ENCODE results near the gene RAB11FIP2.

Gene RAB11FIP2

GRCh38 chr10:118052816-118053215 lies 6.1 kb upstream of the RAB11FIP2 start:
- no peak overlapping the region for H3K9ac ChIP-seq (ENCODE audit: low read depth, low read length)
- ATAC-seq (ENCODE audit: insufficient read depth, low read depth) (no peak), DNase-seq (no peak)
- no peak overlapping the region for H3K4me3 ChIP-seq (ENCODE audit: low read depth in 1 of 2, low read length in 2 of 2)
- no peaks in the 10 kb centered on the region for H3K27me3 ChIP-seq (ENCODE audit: insufficient read depth, low read length, poor library complexity)
- no peaks in the 10 kb centered on the region for H3K36me3 ChIP-seq (ENCODE audit: insufficient read depth, low read length)
- H3K27ac ChIP-seq (ENCODE audit: low read length) = no peak overlapping the region
- H3K79me2 ChIP-seq (ENCODE audit: insufficient read depth, low read length) = no peaks in the 10 kb centered on the region
- no peak overlapping the region for H2AFZ ChIP-seq (ENCODE audit: low read depth, low read length)
- H3K9me3 ChIP-seq (ENCODE audit: insufficient read depth, low read length, severe bottlenecking) = no peaks in the 10 kb centered on the region
- TF ChIP-seq CTCF (IDR thresholded peaks at IDR 0.05; ENCODE audit: borderline replicate concordance, extremely low read depth, low read length, poor library complexity, severe bottlenecking) (no peak), EZH2 (IDR thresholded peaks at IDR 0.05; ENCODE audit: borderline replicate concordance, low read depth, low read length, severe bottlenecking) (no peak)
- peaks cover under 1% of the 10 kb centered on the region; the same call in 1 of the 2 replicates for H3K4me1 ChIP-seq (ENCODE audit: insufficient read depth, low read length)
- no peaks in the 10 kb centered on the region for H4K20me1 ChIP-seq (ENCODE audit: insufficient read depth, low read length)
- no peak overlapping the region for H3K4me2 ChIP-seq (ENCODE audit: insufficient read depth, low read length)

- Histone ChIP-seq H3K36me3 (ENCODE audit: insufficient read depth, low read length) (no peaks in the 10 kb centered on the region; the same call in 1 of the 2 replicates), H3K9me3 (ENCODE audit: insufficient read depth, low read length, severe bottlenecking) (no peaks in the 10 kb centered on the region), H4K20me1 (ENCODE audit: insufficient read depth, low read length) (no peaks in the 10 kb centered on the region), H3K4me3 (ENCODE audit: low read depth in 1 of 2, low read length in 2 of 2) (no peak overlapping the region), H3K9ac (ENCODE audit: low read depth, low read length) (no peak overlapping the region), H2AFZ (ENCODE audit: low read depth, low read length) (peak overlapping the region; percentile 95; the same call in 1 of the 2 replicates), H3K4me1 (ENCODE audit: insufficient read depth, low read length) (peaks cover 40% of the 10 kb centered on the region), H3K27ac (ENCODE audit: low read length) (no peak overlapping the region), H3K27me3 (ENCODE audit: insufficient read depth, low read length, poor library complexity) (no peaks in the 10 kb centered on the region), H3K79me2 (ENCODE audit: insufficient read depth, low read length) (peaks cover 36% of the 10 kb centered on the region), H3K4me2 (ENCODE audit: insufficient read depth, low read length) (peak overlapping the region; percentile 98; the same call in 1 of the 2 replicates)
- no peak for ATAC-seq (ENCODE audit: insufficient read depth, low read depth)
- no peak for DNase-seq
- TF ChIP-seq CTCF (IDR thresholded peaks at IDR 0.05; ENCODE audit: borderline replicate concordance, extremely low read depth, low read length, poor library complexity, severe bottlenecking) = no peak
- no peak for TF ChIP-seq EZH2 (IDR thresholded peaks at IDR 0.05; ENCODE audit: borderline replicate concordance, low read depth, low read length, severe bottlenecking)
These were observed 1.1 kb upstream of the RAB11FIP2 start for GRCh38 chr10:118047880-118048279.

- no peak for TF ChIP-seq CTCF (IDR thresholded peaks at IDR 0.05; ENCODE audit: borderline replicate concordance, extremely low read depth, low read length, poor library complexity, severe bottlenecking)
- no peak for TF ChIP-seq EZH2 (IDR thresholded peaks at IDR 0.05; ENCODE audit: borderline replicate concordance, low read depth, low read length, severe bottlenecking)
- ATAC-seq (ENCODE audit: insufficient read depth, low read depth) (no peak), DNase-seq (no peak)
- H3K27ac ChIP-seq (ENCODE audit: low read length) = peak overlapping the region; percentile 75
- H3K27me3 ChIP-seq (ENCODE audit: insufficient read depth, low read length, poor library complexity) = no peaks in the 10 kb centered on the region
- H3K9ac ChIP-seq (ENCODE audit: low read depth, low read length) = peak overlapping the region; percentile 85
- peaks cover 42% of the 10 kb centered on the region for H3K79me2 ChIP-seq (ENCODE audit: insufficient read depth, low read length)
- H3K4me1 ChIP-seq (ENCODE audit: insufficient read depth, low read length) = peaks cover 44% of the 10 kb centered on the region
- H3K36me3 ChIP-seq (ENCODE audit: insufficient read depth, low read length) = no peaks in the 10 kb centered on the region; the same call in 1 of the 2 replicates
- H3K4me3 ChIP-seq (ENCODE audit: low read depth in 1 of 2, low read length in 2 of 2) = peak overlapping the region; percentile 72 to 94; a peak in 3 of 4 replicates
- H2AFZ ChIP-seq (ENCODE audit: low read depth, low read length) = peak overlapping the region; percentile 95
- no peaks in the 10 kb centered on the region for H3K9me3 ChIP-seq (ENCODE audit: insufficient read depth, low read length, severe bottlenecking)
- no peaks in the 10 kb centered on the region for H4K20me1 ChIP-seq (ENCODE audit: insufficient read depth, low read length)
- peak overlapping the region; percentile 98 for H3K4me2 ChIP-seq (ENCODE audit: insufficient read depth, low read length)
These were observed 497 bp upstream of the RAB11FIP2 start for GRCh38 chr10:118047157-118047719.

Data from DND-41 (cell line).